Eye (tissue), 1 donor: Measurements from ENCODE around the gene GDPD3.

Experiments used
- DNase-seq: peaks from one replicate; pipeline ENCODE4 v3.0.0-alpha.2; 2015

The GDPD3 gene

DNA sequence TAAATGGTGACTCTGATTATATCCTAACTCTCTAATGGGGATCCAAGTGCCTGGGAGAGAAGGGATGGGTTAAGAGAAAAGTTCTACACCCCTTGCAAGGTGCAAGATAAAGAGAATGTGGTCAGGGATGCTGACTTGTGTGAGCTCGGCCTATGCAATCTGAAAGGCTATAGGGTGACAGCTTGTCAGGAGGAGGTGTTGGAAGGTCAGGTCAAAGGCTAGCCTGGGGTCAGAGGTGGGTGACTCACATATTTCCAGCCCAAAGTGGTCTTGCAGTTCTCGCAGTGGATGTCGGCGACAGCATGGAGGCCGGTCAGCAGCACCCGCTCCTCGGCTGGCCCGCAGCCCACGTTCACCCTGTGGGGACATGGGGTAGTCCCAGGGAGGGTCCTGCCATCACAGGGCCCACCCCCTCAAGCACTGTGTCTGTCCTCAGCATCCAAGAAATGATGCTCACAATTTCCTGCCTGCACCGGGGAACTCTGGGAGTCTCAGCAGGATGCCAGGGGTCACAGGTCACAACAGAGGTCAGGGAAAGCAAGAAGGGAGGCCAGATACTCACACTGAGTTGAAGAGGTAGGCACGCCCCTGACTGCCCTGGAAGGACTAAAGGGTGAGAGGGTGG, 18.7 kb downstream of the GDPD3 start:
- no peak for DNase-seq

- DNase-seq = peak; percentile 79
Observed at GRCh38 chr16:30092373-30093010, 20.8 kb downstream of the GDPD3 start.

DNA sequence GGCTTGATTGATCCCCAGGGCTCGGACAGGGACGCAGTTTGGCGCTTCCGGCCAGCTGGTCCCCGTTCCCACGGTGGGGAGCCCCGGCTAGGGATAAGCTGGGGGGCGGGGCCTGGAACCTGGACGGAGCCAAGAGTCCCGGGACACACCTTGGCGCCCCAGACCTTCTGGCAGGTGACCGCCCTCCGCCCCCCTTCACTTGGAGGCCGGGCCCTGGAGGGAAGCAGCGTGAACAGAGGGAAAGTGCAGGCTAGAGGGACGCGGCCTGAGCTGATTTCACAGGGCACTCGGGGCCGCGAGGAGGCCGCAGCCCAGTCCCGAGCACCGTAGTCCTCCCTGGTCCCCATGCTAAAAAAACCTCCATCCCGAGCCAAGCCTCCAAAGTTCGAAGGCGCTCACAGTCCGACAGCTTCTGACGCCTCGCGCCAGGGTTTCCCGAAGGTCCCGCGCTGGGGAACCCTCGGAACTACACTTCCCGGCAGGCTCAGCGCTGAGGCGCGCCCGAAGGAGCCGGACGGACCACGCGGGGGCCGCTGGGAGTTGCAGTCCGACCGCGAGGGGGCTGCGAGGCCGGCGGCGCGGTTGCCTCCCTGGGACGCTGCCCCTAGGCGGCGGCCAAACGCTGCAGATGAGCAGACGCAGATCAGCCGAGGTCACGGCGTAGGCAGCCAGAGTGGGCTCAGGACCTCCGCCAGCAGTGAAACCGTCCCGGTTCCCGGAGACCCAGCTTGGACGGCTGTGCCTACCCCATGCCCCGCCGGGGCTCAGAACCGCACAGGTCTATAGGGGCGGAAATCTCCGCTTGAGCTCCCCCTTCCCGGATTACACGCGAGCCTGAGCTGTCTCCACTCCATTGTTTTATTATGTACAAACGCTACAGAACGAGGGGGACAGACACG, 21.6 kb downstream of the GDPD3 start, which contains the start of gene TBX6:
TBX6 (minus strand) TSS at position 451 of the 899 bp plus-strand sequence. CDS start 731 bp downstream, outside the sequence.
- DNase-seq = peak; percentile 97

- no peak for DNase-seq
Observed at GRCh38 chr16:30090610-30091331, 22.6 kb downstream of the GDPD3 start.

DNA sequence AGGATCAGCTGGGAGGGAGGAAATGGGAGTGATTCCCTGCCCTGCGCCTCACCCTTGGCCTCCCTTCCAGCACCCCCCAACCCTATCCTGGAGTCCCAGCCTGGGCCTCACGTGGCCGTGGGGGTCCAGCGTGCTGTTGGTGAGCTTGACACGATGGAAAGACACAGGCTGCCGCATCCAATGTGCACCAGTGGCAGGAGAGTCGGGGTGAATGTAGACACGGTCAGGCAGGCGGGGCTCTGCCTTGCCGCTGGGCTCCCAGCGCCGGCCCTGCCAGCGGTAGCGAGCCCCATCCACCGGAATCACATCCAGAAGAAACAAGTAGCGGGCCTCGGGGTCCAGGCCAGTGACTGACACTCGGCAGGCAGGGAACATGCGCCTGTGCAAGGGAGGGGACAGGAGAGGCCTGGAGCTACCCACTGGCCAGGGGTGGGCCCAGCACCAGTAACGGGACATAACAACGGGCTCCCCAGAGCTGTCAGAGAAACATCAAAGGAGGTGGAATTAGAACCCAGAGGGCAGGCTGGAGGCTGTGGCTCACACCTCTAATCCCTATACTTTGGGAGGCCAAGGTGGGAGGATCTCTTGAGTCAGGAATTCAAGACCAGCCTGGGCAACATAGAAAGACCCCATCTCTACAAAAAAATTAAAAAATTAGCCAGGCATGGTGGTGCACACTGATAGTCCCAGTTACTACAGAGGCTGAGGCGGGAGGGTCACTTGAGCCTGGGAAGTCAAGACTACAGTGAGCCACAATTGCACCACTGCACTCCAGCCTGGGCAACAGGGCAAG, 24.3 kb downstream of the GDPD3 start:
- DNase-seq = no peak

- DNase-seq = no peak
Observed at GRCh38 chr16:30088237-30088831, 25.0 kb downstream of the GDPD3 start.

DNA sequence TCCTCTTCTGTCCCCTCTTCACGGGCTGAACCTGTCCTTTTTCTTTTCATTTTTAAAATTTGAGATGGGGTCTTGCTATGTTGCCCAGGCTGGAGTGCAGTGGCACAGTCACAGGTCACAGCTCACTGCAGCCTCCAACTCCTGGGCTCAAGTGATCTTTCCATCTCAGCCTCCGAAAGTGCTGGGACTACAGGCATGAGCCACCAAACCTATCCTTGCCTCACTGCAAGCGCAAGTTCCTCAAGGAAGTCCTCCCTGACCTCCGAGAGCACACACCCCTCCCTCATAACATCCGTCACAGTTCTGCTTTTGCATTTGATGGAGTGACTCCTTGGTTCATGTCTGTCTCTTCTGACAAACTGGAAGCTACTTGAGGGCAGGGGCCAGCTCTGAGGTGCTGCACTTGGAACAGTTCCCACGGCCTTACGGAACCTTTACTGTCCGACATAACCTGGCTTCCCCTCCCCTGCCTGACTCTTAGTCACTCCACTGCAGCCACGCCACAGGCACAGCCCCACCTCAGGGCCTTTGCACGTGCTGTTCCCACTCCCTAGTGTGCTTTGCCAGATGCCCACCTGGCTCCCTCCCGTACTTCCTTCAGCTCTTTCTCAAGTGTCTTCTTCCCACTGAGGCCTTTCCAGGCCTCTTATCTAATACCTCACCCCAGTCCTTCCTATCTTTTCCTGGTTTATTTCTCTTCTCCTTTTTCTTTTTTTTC, 26.0 kb downstream of the GDPD3 start:
- DNase-seq = no peak

- DNase-seq = no peak
Observed at GRCh38 chr16:30086291-30087140, 26.8 kb downstream of the GDPD3 start.

GRCh38 chr16:30085820-30086219, 27.5 kb downstream of the GDPD3 start:
- DNase-seq = no peak

DNA sequence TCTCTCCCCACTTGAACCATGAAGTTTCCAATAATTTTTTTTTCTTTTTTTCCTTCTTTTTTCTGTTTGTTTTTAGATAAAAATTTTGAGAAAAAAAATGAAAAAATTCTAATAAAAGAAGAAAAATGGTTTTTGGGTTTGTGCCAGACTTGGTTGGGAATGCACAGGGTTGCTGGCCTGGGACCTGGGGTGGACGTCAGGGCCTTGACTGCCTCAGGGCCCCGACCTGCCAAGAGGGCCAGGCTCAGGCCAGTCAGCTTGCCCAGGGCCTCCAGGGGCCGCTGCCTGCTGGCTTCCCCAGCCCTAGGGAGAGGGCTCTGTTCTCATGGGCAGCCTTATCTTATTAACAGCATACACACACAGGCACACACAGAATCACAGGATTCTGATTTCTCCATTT, 28.1 kb downstream of the GDPD3 start:
- no peak for DNase-seq

DNA sequence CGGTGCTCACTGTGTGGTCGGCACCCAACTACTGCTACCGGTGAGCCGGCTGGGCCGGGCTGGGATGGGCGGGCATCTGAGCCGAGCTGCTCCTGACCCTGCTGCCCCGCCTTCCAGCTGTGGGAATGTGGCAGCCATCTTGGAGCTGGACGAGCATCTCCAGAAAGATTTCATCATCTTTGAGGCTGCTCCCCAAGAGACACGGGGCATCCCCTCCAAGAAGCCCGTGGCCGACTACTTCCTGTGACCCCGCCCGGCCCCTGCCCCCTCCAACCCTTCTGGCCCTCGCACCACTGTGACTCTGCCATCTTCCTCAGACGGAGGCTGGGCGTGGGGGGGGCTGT, 28.5 kb downstream of the GDPD3 start:
- no peak for DNase-seq

- DNase-seq = no peak
Observed at GRCh38 chr16:30084096-30084815, 29.1 kb downstream of the GDPD3 start.

- DNase-seq = no peak
Observed at GRCh38 chr16:30083216-30084055, 29.9 kb downstream of the GDPD3 start.

DNA sequence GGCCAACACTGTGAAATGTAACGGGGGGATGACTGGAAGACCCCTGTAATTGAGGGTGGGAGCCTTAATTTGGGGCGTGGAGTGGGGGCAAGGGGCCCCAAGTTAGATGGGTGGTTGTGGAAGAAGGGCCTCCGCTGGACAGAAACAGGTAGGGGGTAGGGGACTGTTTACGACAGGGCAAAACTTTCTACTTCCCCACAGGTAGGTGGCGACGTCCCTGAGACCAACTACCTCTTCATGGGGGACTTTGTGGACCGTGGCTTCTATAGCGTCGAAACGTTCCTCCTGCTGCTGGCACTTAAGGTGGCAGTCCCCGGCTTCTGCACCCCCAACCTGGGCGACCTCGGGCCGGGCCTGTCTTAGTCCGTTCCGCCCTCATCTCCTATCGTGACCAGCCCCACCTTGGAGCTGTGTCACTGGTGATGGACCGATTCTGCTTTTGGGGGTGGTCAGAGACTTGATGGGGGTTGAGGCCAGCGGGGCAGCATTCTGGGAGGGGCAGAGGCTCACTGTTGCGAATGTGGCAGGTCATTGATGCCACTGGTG, 30.7 kb downstream of the GDPD3 start:
- DNase-seq = no peak

GRCh38 chr16:30079480-30079879, 33.9 kb downstream of the GDPD3 start:
- DNase-seq = no peak

GRCh38 chr16:30078744-30079143, 34.6 kb downstream of the GDPD3 start:
- DNase-seq = no peak

DNA sequence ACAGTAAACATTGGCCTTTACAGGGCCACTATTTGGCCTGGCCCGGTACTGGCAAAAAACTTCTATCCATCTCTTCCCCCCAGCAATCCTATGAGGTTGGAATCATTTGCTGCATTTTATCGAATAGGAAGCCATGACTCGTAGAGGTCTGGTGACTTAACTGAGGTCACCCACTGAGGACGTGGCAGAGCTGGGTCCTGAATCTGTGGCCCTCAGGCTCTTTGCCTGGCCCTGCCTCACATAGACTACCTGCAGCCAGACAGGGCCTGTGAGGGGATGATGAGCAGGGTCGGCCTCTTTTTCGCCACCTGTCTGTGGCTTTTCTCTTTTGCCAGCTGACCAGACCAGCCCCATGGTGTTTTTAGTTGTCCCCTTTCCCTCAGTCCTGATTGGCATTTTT, 35.7 kb downstream of the GDPD3 start:
- DNase-seq = no peak

- DNase-seq = no peak
Observed at GRCh38 chr16:30076276-30076791, 37.0 kb downstream of the GDPD3 start.
